ENCODE results near the gene LRSAM1. TPM values are rescaled to one million over a fixed set of nuclear protein-coding genes. Genes with fewer than 3 reads are reported as not detected.

Gene LRSAM1
- polyA plus RNA-seq, 1 donor (not counting 4 experiments of a cell fraction or from before 2014, with no cell fraction given) = 5.2 TPM

GRCh38 chr9:127444283-127444920 lies 6.9 kb upstream of the LRSAM1 start:
- peaks cover 51% of the 10 kb centered on the region for H4K20me1 ChIP-seq (ENCODE audit: control insufficient read depth, extremely low read depth, insufficient read depth, low read length)
- FAIRE-seq = no peak
- DNase-seq (ENCODE audit: low read depth, low spot score) = no peak
- TF ChIP-seq, protein P1, sequence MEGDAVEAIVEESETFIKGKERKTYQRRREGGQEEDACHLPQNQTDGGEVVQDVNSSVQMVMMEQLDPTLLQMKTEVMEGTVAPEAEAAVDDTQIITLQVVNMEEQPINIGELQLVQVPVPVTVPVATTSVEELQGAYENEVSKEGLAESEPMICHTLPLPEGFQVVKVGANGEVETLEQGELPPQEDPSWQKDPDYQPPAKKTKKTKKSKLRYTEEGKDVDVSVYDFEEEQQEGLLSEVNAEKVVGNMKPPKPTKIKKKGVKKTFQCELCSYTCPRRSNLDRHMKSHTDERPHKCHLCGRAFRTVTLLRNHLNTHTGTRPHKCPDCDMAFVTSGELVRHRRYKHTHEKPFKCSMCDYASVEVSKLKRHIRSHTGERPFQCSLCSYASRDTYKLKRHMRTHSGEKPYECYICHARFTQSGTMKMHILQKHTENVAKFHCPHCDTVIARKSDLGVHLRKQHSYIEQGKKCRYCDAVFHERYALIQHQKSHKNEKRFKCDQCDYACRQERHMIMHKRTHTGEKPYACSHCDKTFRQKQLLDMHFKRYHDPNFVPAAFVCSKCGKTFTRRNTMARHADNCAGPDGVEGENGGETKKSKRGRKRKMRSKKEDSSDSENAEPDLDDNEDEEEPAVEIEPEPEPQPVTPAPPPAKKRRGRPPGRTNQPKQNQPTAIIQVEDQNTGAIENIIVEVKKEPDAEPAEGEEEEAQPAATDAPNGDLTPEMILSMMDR (optimal IDR thresholded peaks at IDR 0.05 in 1 of 3, IDR thresholded peaks at IDR 0.05 in 1 of 3, conservative IDR thresholded peaks at IDR 0.05 in 1 of 3; ENCODE audit: extremely low read depth in 1 of 3, insufficient read depth in 2 of 3, low read length in 3 of 3) = no peak
- TF ChIP-seq EZH2 (IDR thresholded peaks at IDR 0.05; ENCODE audit: low read length) = no peak
- H3K4me3 ChIP-seq (ENCODE audit: control insufficient read depth in 2 of 3, extremely low read depth in 1 of 3, insufficient read depth in 2 of 3, low read depth in 1 of 3, low read length in 3 of 3) = no peak overlapping the region
- dilution Hi-C loops (cut with MboI; ENCODE audit: extremely low pct_ligation_motif_present, low sequenced_read_pairs) = no loop called here
- peaks cover 45 to 80% of the 10 kb centered on the region in 2 experiments for H3K36me3 ChIP-seq (ENCODE audit: control insufficient read depth in 2 of 2, extremely low read depth in 1 of 2, insufficient read depth in 2 of 2, low read length in 2 of 2)
- no peak overlapping the region for H3K9ac ChIP-seq (ENCODE audit: control insufficient read depth, extremely low read depth, insufficient read depth, low read length)
- H3K4me2 ChIP-seq (ENCODE audit: control insufficient read depth, extremely low read depth, insufficient read depth, low read depth, low read length) = no peak overlapping the region
- H2AFZ ChIP-seq (ENCODE audit: control insufficient read depth, low read length) = no peak overlapping the region
- H3K9me1 ChIP-seq (ENCODE audit: control insufficient read depth, extremely low read depth, insufficient read depth, low read length) = peaks cover 4% of the 10 kb centered on the region
- H3K9me3 ChIP-seq (ENCODE audit: control insufficient read depth, low read depth, low read length) = peaks cover 12% of the 10 kb centered on the region
- no peak overlapping the region for H3K27ac ChIP-seq (ENCODE audit: control insufficient read depth, insufficient read depth, low read length)
- peaks cover 17% of the 10 kb centered on the region for H3K79me2 ChIP-seq (ENCODE audit: control insufficient read depth, insufficient read depth, low read length)
- H3K27me3 ChIP-seq (ENCODE audit: control insufficient read depth, extremely low read depth, insufficient read depth, low read length) = no peaks in the 10 kb centered on the region
- H3K4me1 ChIP-seq (ENCODE audit: control insufficient read depth, extremely low read depth, insufficient read depth, low read length) = peaks cover 4% of the 10 kb centered on the region

DNA sequence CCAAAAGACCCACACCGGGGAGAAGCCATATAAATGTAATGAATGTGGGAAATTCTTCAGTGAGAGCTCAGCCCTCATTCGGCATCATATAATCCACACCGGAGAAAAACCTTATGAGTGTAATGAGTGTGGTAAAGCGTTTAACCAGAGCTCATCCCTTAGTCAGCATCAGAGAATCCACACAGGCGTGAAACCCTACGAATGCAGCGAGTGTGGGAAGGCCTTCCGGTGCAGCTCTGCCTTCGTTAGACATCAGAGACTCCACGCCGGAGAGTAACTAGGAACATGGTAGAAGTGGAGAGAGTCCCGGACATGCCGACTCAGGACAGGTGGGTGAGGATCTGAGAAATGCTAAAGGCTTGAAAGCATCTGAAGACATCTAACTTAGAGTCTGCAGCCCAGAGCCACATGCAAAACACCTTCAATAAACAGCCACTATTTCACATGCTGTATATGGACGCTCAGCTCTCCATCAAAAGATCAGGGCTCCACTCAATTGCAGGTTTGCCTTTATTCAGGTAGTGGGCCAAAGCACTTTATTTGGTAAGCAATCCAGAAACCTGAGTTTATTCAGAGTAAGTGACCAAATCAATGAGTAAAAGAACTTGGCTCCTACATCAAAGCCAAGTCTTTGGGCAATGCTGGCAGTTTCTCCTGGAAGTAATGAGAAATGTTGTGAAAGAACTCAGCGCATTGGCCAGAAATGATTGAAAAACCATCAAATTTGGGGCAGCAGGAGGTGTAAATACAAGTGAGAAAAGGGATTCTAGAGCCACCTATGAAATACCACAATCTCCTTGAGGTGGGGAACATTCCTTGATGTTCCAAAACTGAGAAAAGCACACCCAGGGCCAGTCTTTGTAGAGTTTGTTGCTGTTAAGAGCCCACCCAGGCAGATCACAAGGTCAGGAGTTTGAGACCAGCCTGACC lies 6.1 kb upstream of the LRSAM1 start:
- FAIRE-seq (no peak), DNase-seq (ENCODE audit: low read depth, low spot score) (no peak)
- Histone ChIP-seq H3K27me3 (ENCODE audit: control insufficient read depth, extremely low read depth, insufficient read depth, low read length) (no peaks in the 10 kb centered on the region), H3K4me3 (ENCODE audit: control insufficient read depth in 2 of 3, extremely low read depth in 1 of 3, insufficient read depth in 2 of 3, low read depth in 1 of 3, low read length in 3 of 3) (no peak overlapping the region), H3K4me1 (ENCODE audit: control insufficient read depth, extremely low read depth, insufficient read depth, low read length) (peaks cover 10% of the 10 kb centered on the region), H3K27ac (ENCODE audit: control insufficient read depth, insufficient read depth, low read length) (no peak overlapping the region), H3K9ac (ENCODE audit: control insufficient read depth, extremely low read depth, insufficient read depth, low read length) (no peak overlapping the region), H3K79me2 (ENCODE audit: control insufficient read depth, insufficient read depth, low read length) (peaks cover 25% of the 10 kb centered on the region), H3K36me3 (ENCODE audit: control insufficient read depth in 2 of 2, extremely low read depth in 1 of 2, insufficient read depth in 2 of 2, low read length in 2 of 2) (peaks cover 48 to 82% of the 10 kb centered on the region in 2 experiments), H2AFZ (ENCODE audit: control insufficient read depth, low read length) (no peak overlapping the region), H3K4me2 (ENCODE audit: control insufficient read depth, extremely low read depth, insufficient read depth, low read depth, low read length) (no peak overlapping the region), H3K9me3 (ENCODE audit: control insufficient read depth, low read depth, low read length) (peaks cover 12% of the 10 kb centered on the region), H3K9me1 (ENCODE audit: control insufficient read depth, extremely low read depth, insufficient read depth, low read length) (peaks cover 4% of the 10 kb centered on the region), H4K20me1 (ENCODE audit: control insufficient read depth, extremely low read depth, insufficient read depth, low read length) (peaks cover 59% of the 10 kb centered on the region)
- TF ChIP-seq EZH2 (IDR thresholded peaks at IDR 0.05; ENCODE audit: low read length) = no peak
- TF ChIP-seq, protein P1 (optimal IDR thresholded peaks at IDR 0.05 in 1 of 3, IDR thresholded peaks at IDR 0.05 in 1 of 3, conservative IDR thresholded peaks at IDR 0.05 in 1 of 3; ENCODE audit: extremely low read depth in 1 of 3, insufficient read depth in 2 of 3, low read length in 3 of 3) = no peak
- dilution Hi-C loops (cut with MboI; ENCODE audit: extremely low pct_ligation_motif_present, low sequenced_read_pairs) = no loop called here
